Nephron progenitor cell (in vitro differentiated cells): Measurements from ENCODE around the gene FADS1.
A peak's percentile ranks its signal among the peaks of the same experiment; 100 is the strongest.

ENCODE experiments used
- DNase-seq: peaks from one replicate; pipeline ENCODE4 v3.0.0; 2021
- H3K27ac Mint-ChIP-seq: 2 replicates; pipeline ENCODE4 v1.8.0; 2021; ENCODE audit warnings: mild to moderate bottlenecking, moderate library complexity, mixed read lengths
- H3K27me3 Mint-ChIP-seq: 2 replicates; pipeline ENCODE4 v1.8.0; 2021; ENCODE audit warnings: mild to moderate bottlenecking, low read depth, mixed read lengths; ENCODE audit not compliant: poor library complexity
- H3K36me3 Mint-ChIP-seq: 2 replicates; pipeline ENCODE4 v1.8.0; 2021; ENCODE audit warnings: low read depth, mixed read lengths
- H3K4me1 Mint-ChIP-seq: 2 replicates; pipeline ENCODE4 v1.8.0; 2021; ENCODE audit warnings: mixed read lengths
- H3K4me3 Mint-ChIP-seq: 2 replicates; pipeline ENCODE4 v1.8.0; 2021; ENCODE audit warnings: mild to moderate bottlenecking, moderate library complexity, mixed read lengths
- H3K9me3 Mint-ChIP-seq: 2 replicates; pipeline ENCODE4 v1.8.0; 2021; ENCODE audit warnings: mild to moderate bottlenecking, moderate library complexity, mixed read lengths
- CTCF ChIP-seq: fragments of 200-600 bp; sonication (generic); IDR thresholded peaks from 2 replicates; pipeline ENCODE4 v1.5.0; 2021; ENCODE audit warnings: antibody characterized with exemption

Gene FADS1

GRCh38 chr11:61830237-61831105, 13.7 kb upstream of the FADS1 start:
- H3K9me3 Mint-ChIP-seq, result no peaks in the 10 kb centered on the region
- no peak for TF ChIP-seq CTCF
- H3K4me3 Mint-ChIP-seq, result peak overlapping the region; percentile 95
- no peak for DNase-seq
- peaks cover 40% of the 10 kb centered on the region for H3K36me3 Mint-ChIP-seq
- no peaks in the 10 kb centered on the region for H3K27me3 Mint-ChIP-seq
- H3K27ac Mint-ChIP-seq, result peak overlapping the region; percentile 33
- H3K4me1 Mint-ChIP-seq, result peaks cover 81% of the 10 kb centered on the region

- Mint-ChIP-seq H3K27ac (peak overlapping the region; percentile 95), H3K27me3 (no peaks in the 10 kb centered on the region), H3K9me3 (no peaks in the 10 kb centered on the region), H3K36me3 (peaks cover 39% of the 10 kb centered on the region), H3K4me3 (peak overlapping the region; percentile 95), H3K4me1 (peaks cover 74% of the 10 kb centered on the region)
- DNase-seq, result no peak
- TF ChIP-seq CTCF, result no peak
Observed at GRCh38 chr11:61829806-61830205, 13.0 kb upstream of the FADS1 start.

DNA sequence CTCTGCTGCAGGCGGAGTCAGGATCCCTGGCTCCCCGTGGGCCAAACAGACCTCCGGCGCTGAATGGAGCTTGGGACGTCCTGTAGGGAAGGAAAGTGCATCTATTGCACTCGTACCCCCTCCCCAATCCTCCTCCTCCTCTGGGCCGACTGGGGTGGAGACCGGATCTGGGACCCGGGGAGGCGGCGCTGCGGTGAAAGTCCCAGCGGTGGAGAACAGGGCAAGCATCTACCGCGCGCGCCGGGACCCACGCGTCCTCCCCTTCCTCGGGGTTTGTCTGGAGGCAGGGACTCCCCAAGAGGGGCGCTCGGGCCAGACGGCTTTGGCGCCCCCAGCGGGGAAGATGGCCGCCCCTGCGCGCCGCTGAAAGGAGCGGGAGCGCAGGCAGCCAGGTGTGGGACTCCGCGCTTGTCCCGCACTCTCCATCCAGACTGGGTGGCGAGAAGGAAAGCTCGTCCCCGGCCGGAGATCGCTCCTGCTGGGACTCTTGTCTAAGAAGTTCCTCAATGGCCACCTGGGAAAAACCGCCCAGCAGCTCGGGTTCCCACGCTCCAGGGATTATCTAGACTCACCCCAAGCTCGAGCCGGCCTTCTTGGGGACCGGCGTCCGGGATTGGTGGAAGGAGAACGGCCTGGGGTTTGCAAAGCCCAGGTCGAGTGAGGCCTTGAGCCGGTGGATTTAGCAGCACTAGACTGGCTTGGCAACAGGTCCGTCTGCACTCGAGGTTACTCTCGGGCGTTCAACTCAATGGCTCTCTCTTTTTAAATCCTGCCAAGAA, 12.0 kb upstream of the FADS1 start:
- Mint-ChIP-seq H3K36me3 (peaks cover 41% of the 10 kb centered on the region), H3K27ac (peak overlapping the region; percentile 97), H3K4me1 (peaks cover 64% of the 10 kb centered on the region), H3K9me3 (no peaks in the 10 kb centered on the region), H3K27me3 (no peaks in the 10 kb centered on the region), H3K4me3 (peak overlapping the region; percentile 95)
- peak; percentile 32 for TF ChIP-seq CTCF
- DNase-seq, result peak; percentile 63

- Mint-ChIP-seq H3K27ac (peak overlapping the region; percentile 97), H3K27me3 (no peaks in the 10 kb centered on the region), H3K36me3 (peaks cover 36% of the 10 kb centered on the region), H3K9me3 (no peaks in the 10 kb centered on the region), H3K4me1 (peaks cover 59% of the 10 kb centered on the region), H3K4me3 (peak overlapping the region; percentile 95)
- no peak for TF ChIP-seq CTCF
- no peak for DNase-seq
Observed at GRCh38 chr11:61828379-61828628, 11.5 kb upstream of the FADS1 start.

GRCh38 chr11:61827571-61828378, 11.0 kb upstream of the FADS1 start, which contains the start of gene FADS2:
FADS2 (plus strand) TSS chr11:61828300; CDS start chr11:61828391, 91 bp downstream.
- DNase-seq, result peak; percentile 94
- Mint-ChIP-seq H3K36me3 (peaks cover 36% of the 10 kb centered on the region), H3K27ac (peak within 1 kb of the TSS; percentile 97), H3K4me3 (peak within 1 kb of the TSS; percentile 95), H3K9me3 (no peaks in the 10 kb centered on the region), H3K4me1 (peaks cover 54% of the 10 kb centered on the region), H3K27me3 (no peaks in the 10 kb centered on the region)
- TF ChIP-seq CTCF, result no peak
